HG02610 (cell line): ENCODE data around the gene CAMK2B.

Source experiments
- ATAC-seq: cut with Tn5 transposase; IDR thresholded peaks from one replicate; pipeline ENCODE4 v1.9.1; 2021; ENCODE audit warnings: mild to moderate bottlenecking, moderate library complexity; ENCODE audit not compliant: unreplicated experiment

Gene CAMK2B

GRCh38 chr7:44232901-44233715, 92.3 kb downstream of the CAMK2B start:
- ATAC-seq: no peak

- ATAC-seq: no peak
Observed at GRCh38 chr7:44232396-44232795, 93.0 kb downstream of the CAMK2B start.

- ATAC-seq: no peak
Observed at GRCh38 chr7:44231088-44231487, 94.3 kb downstream of the CAMK2B start.

GRCh38 chr7:44230286-44230685, 95.1 kb downstream of the CAMK2B start:
- ATAC-seq: no peak

GRCh38 chr7:44229546-44230105, 95.8 kb downstream of the CAMK2B start:
- no peak for ATAC-seq

GRCh38 chr7:44228571-44229350, 96.6 kb downstream of the CAMK2B start:
- ATAC-seq: no peak

- no peak for ATAC-seq
Observed at GRCh38 chr7:44227911-44228310, 97.5 kb downstream of the CAMK2B start.

- no peak for ATAC-seq
Observed at GRCh38 chr7:44226396-44226753, 99.0 kb downstream of the CAMK2B start.

- ATAC-seq: no peak
Observed at GRCh38 chr7:44225566-44226395, 99.6 kb downstream of the CAMK2B start.

- no peak for ATAC-seq
Observed at GRCh38 chr7:44224974-44225565, 100.3 kb downstream of the CAMK2B start.

- ATAC-seq: no peak
Observed at GRCh38 chr7:44224080-44224973, 101.1 kb downstream of the CAMK2B start.

- ATAC-seq: no peak
Observed at GRCh38 chr7:44223362-44224079, 101.9 kb downstream of the CAMK2B start.

GRCh38 chr7:44222776-44223261, 102.6 kb downstream of the CAMK2B start:
- ATAC-seq: no peak

- no peak for ATAC-seq
Observed at GRCh38 chr7:44222074-44222473, 103.3 kb downstream of the CAMK2B start.

GRCh38 chr7:44221231-44221791, 104.1 kb downstream of the CAMK2B start:
- no peak for ATAC-seq

- ATAC-seq: no peak
Observed at GRCh38 chr7:44220358-44221112, 104.9 kb downstream of the CAMK2B start.

GRCh38 chr7:44220046-44220357, 105.4 kb downstream of the CAMK2B start:
- no peak for ATAC-seq
